PC-9 (cell line): ENCODE data around the gene FARS2. TPM values are rescaled to one million over a fixed set of nuclear protein-coding genes. Genes with fewer than 3 reads are reported as not detected.

Source experiments
- Bru-seq: library from RNA; stranded (reverse); fragments of 400-500 nt; gene quantifications from one replicate; lab custom pipeline; 2021; lab: Mats Ljungman, UMichigan
- BruChase-seq, 2 experiments: library from RNA; stranded (reverse); fragments of 400-500 nt; gene quantifications; one replicate each; lab custom pipeline; 2021; lab: Mats Ljungman, UMichigan
- BruUV-seq: library from RNA; stranded (reverse); fragments of 400-500 nt; replicated peaks from 2 replicates; lab custom pipeline; 2021; lab: Mats Ljungman, UMichigan
- CTCF ChIA-PET: fragments of 300-600 bp; sonication (Branson Sonifier 250); formaldehyde crosslinking; loops from one replicate; lab custom pipeline; 2022; ENCODE audit warnings: antibody characterized with exemption; lab: Charles Lee
- POLR2A ChIA-PET: fragments of 300-600 bp; sonication (Branson Sonifier 250); formaldehyde crosslinking; loops from one replicate; lab custom pipeline; 2022; ENCODE audit warnings: antibody characterized with exemption; ENCODE audit not compliant: unreplicated experiment; lab: Charles Lee
- DNase-seq, 2 experiments: peaks; one replicate each; pipeline versions ENCODE4 v3.0.0 to v3.0.0-alpha.2; 2015 to 2022; ENCODE audit warnings: mixed read lengths in 1 of 2
- H2AFZ ChIP-seq: fragments of 200-600 bp; sonication (generic); 2 replicates; pipeline ENCODE4 v1.8.1; 2017; ENCODE audit warnings: antibody characterized with exemption
- H3F3A ChIP-seq: fragments of 200-600 bp; sonication (generic); 2 replicates; pipeline ENCODE4 v1.8.1; 2017; ENCODE audit warnings: antibody characterized with exemption, mild to moderate bottlenecking, low read depth; ENCODE audit not compliant: insufficient read depth
- H3K27ac ChIP-seq: fragments of 200-600 bp; sonication (generic); 2 replicates; pipeline ENCODE4 v1.6.1; 2016; ENCODE audit warnings: mixed run types
- H3K27me3 ChIP-seq: fragments of 200-600 bp; sonication (generic); 2 replicates; pipeline ENCODE4 v1.6.1; 2016; ENCODE audit warnings: low read depth, mixed run types; ENCODE audit not compliant: insufficient read depth
- H3K36me3 ChIP-seq: fragments of 200-600 bp; sonication (generic); 2 replicates; pipeline ENCODE4 v1.6.1; 2016; ENCODE audit warnings: low read depth, mixed run types
- H3K4me1 ChIP-seq: fragments of 200-600 bp; sonication (generic); replicated peaks from 2 replicates; pipeline ENCODE4 v1.6.1; 2016; ENCODE audit warnings: mixed run types; ENCODE audit not compliant: insufficient read depth
- H3K4me2 ChIP-seq: fragments of 200-600 bp; sonication (generic); 2 replicates; pipeline ENCODE4 v1.6.1; 2017; ENCODE audit warnings: mixed run types
- H3K4me3 ChIP-seq: fragments of 200-600 bp; sonication (generic); 2 replicates; pipeline ENCODE4 v1.6.1; 2016; ENCODE audit warnings: mixed run types
- H3K79me2 ChIP-seq: fragments of 200-600 bp; sonication (generic); 2 replicates; pipeline ENCODE4 v1.6.1; 2017; ENCODE audit warnings: low read depth, mixed run types
- H3K9me2 ChIP-seq: fragments of 200-600 bp; sonication (generic); 2 replicates; pipeline ENCODE4 v1.8.1; 2017; ENCODE audit warnings: mild to moderate bottlenecking; ENCODE audit not compliant: insufficient read depth
- H3K9me3 ChIP-seq: fragments of 200-600 bp; sonication (generic); 2 replicates; pipeline ENCODE4 v1.8.1; 2016; ENCODE audit warnings: low read depth; ENCODE audit not compliant: insufficient read depth
- H4K20me1 ChIP-seq: fragments of 200-600 bp; sonication (generic); 2 replicates; pipeline ENCODE4 v1.8.1; 2017; ENCODE audit not compliant: insufficient read depth
- EZH2 ChIP-seq: fragments of 200-600 bp; sonication (generic); IDR thresholded peaks from 2 replicates; pipeline ENCODE4 v1.8.0; 2017; ENCODE audit warnings: antibody characterized with exemption, low read depth
- intact Hi-C: fragments of 100-400 bp; cut with micrococcal nuclease; formaldehyde crosslinking; loops from one replicate; pipeline ENCODE4 v1.10.0; 2022; ENCODE audit not compliant: unreplicated experiment
- long read RNA-seq: library from polyadenylated mRNA; stranded (forward); transcript quantifications from one replicate; pipeline ENCODE4 v2.0.0, GENCODE V29; 2022
- total RNA-seq: library from RNA; stranded (reverse); gene quantifications from 2 replicates; pipeline ENCODE4 v1.2.3, GENCODE V29; 2021
- TF ChIP-seq, protein P1 (sequence below): fragments of 200-600 bp; sonication (generic); conservative IDR thresholded peaks from 2 replicates; pipeline ENCODE4 v1.6.1; 2017; ENCODE audit warnings: mixed run types, antibody characterized with exemption, mild to moderate bottlenecking, moderate library complexity

The FARS2 gene
- 25.1 and 26.7 TPM in 2 replicates for total RNA-seq
- Bru-seq, nascent RNA = percentile 74 among the genes with signal in this experiment
- percentile 63 among the genes with signal in this experiment for BruChase-seq, experiment 1, labeled RNA remaining after a 2-hour chase
- BruChase-seq, experiment 2, labeled RNA remaining after a 6-hour chase = percentile 49 among the genes with signal in this experiment
- long read RNA-seq, transcript FARS2-202 (7 exons, 1,692 nt) = minor isoform, 6 of 72 reads
- long read RNA-seq, transcript FARS2-201 (7 exons, 1,663 nt) = major isoform, 54 of 72 reads
- long read RNA-seq, partial matches to known transcripts = 1 of 72 reads
- long read RNA-seq, other reads (novel, unspliced or antisense) = 11 of 72 reads

DNA sequence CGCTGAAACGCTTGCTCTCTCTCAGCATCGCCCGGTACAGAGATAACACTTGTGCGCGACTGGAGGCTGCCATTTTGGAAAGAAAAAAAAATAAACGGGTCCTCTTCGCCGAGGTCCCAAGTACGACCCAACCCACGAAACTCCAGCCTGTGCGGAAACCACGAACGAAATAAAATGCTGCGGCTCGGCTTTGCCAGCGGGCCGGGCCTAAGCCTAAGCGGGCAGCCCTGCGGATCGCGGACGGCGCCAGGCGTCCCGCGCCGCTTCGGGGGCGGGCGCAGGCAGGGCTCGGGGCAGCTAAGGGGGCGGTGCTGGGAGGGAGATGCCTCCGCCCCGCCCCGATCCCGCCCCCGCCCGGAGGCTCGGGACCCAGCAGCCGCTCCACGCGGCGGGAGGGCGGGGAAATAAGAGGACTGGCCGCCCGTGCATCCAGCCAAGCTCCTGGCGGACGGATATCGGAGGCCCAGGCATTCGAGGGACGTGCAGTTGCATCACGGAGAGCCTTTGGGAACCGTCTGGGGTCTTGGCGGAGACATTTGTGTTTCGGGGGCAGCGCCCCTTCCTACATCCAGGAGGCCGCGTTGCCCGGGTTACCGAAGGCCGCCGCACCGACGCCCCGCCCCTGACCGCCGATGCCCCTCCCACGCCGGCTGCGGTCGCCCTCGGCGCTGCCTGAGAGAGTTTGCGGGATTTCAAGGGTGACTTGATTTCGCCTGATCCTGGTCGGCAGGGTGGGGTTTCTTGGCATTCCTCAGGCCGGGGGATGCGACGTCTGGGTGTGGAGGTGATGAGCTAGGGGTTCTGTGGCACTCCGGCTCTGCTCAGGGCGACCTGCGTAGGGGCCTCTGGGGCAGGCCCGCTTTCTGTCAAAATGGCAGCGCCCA is at the start of gene FARS2, which contains the start of gene LYRM4:
Gene FARS2 (plus strand): TSS at position 853 of the 884 bp plus-strand sequence.
Gene LYRM4 (minus strand): TSS at position 290 of the 884 bp plus-strand sequence. CDS start 217 bp downstream, at position 73.
- peak within 1 kb of the TSS; percentile 82 for H3K4me3 ChIP-seq
- CTCF ChIA-PET = interaction anchor here (0.5 to 1.1 kb wide), 2 partner anchors 116 to 117 kb away, joined by 4 read pairs; no protein-coding TSS in a partner anchor
- peaks cover 18% of the 10 kb centered on the region; the same call in 1 of the 2 replicates for H3K4me1 ChIP-seq
- POLR2A ChIA-PET = interaction anchor here (0.6 to 0.7 kb wide), 3 partner anchors 106 to 1613 kb away, joined by 3 to 6 read pairs (median 4); no protein-coding TSS in a partner anchor
- TF ChIP-seq, protein P1, sequence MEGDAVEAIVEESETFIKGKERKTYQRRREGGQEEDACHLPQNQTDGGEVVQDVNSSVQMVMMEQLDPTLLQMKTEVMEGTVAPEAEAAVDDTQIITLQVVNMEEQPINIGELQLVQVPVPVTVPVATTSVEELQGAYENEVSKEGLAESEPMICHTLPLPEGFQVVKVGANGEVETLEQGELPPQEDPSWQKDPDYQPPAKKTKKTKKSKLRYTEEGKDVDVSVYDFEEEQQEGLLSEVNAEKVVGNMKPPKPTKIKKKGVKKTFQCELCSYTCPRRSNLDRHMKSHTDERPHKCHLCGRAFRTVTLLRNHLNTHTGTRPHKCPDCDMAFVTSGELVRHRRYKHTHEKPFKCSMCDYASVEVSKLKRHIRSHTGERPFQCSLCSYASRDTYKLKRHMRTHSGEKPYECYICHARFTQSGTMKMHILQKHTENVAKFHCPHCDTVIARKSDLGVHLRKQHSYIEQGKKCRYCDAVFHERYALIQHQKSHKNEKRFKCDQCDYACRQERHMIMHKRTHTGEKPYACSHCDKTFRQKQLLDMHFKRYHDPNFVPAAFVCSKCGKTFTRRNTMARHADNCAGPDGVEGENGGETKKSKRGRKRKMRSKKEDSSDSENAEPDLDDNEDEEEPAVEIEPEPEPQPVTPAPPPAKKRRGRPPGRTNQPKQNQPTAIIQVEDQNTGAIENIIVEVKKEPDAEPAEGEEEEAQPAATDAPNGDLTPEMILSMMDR = no peak
- TF ChIP-seq EZH2 = no peak
- peaks cover 37% of the 10 kb centered on the region for H3K79me2 ChIP-seq
- H4K20me1 ChIP-seq = no peaks in the 10 kb centered on the region
- BruUV-seq = no TSS peak
- H3F3A ChIP-seq = no peaks in the 10 kb centered on the region; the same call in 1 of the 2 replicates
- no peaks in the 10 kb centered on the region for H3K27me3 ChIP-seq
- no peaks in the 10 kb centered on the region for H3K9me2 ChIP-seq
- no peaks in the 10 kb centered on the region for H3K9me3 ChIP-seq
- peak within 1 kb of the TSS; percentile 94 for H3K4me2 ChIP-seq
- intact Hi-C loops = loop anchor here (5.0 kb wide), 3 partner anchors 104 to 301 kb away; no protein-coding TSS in a partner anchor
- peak within 1 kb of the TSS; percentile 88 for H3K27ac ChIP-seq
- H3K36me3 ChIP-seq = no peaks in the 10 kb centered on the region
- DNase-seq = peak; percentile 55 to 94
- H2AFZ ChIP-seq = peak within 1 kb of the TSS; percentile 98

DNA sequence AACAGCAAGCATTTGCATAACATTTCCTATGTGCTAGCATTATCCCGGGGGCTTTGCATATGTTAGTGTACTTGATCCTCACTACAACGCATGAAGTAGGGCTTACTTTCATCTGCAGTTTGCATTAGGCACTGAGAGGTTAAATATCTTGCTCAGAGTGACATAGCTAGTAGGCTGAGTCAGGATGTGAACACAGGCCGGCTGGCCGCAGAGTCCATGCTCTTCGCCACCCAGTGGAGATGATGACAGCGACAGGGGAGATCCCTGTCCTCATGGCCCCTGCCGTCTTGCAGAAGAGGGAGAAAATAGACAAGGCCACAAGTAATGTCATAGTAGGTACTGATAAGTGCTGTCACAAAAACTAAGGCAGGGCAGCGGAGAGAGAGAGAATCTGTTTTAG is 47.5 kb upstream of the FARS2 start:
- intact Hi-C loops = no loop called here

More for the DNA sequence above, 47.5 kb upstream of the FARS2 start:
- H3K36me3 ChIP-seq = no peaks in the 10 kb centered on the region
- DNase-seq = no peak
- H3K27me3 ChIP-seq = no peaks in the 10 kb centered on the region
- no peaks in the 10 kb centered on the region for H3K9me2 ChIP-seq
- no peaks in the 10 kb centered on the region for H3K4me1 ChIP-seq
- ChIA-PET CTCF (no interaction called here), POLR2A (no interaction called here)
- H3K9me3 ChIP-seq = no peaks in the 10 kb centered on the region
- no peak overlapping the region for H3K4me3 ChIP-seq
- no peaks in the 10 kb centered on the region for H3K79me2 ChIP-seq
- H3F3A ChIP-seq = no peaks in the 10 kb centered on the region
- no peak for TF ChIP-seq EZH2
- TF ChIP-seq, protein P1 = no peak
- H4K20me1 ChIP-seq = no peaks in the 10 kb centered on the region
- BruUV-seq = no TSS peak
- H2AFZ ChIP-seq = no peak overlapping the region
- H3K4me2 ChIP-seq = no peak overlapping the region
- no peak overlapping the region for H3K27ac ChIP-seq
